Measurements from ENCODE around the gene TBC1D10A. TPM values are rescaled to one million over a fixed set of nuclear protein-coding genes. Genes with fewer than 3 reads are reported as not detected.

TBC1D10A gene
- total RNA-seq, 1 experiment from 2014 or later: 8.4 TPM

DNA sequence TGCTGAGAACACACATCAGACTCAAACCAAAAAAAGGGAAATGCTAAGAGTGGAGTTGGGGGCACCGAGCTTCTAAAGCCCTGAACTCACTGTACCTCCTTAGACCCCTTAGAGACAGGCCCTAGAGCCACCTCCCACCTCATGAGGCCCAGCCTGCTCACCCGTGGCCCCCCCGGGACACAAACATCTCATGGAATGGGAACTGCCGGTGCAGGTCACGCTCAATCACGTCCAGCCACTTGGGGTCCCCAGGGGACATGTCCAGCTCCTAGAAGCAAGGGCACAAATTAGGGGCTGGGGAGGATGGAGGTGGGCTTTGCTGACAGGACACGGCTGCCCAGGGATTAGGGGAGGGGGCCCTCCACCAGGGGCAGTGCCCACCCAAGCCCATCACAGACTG, 31.2 kb downstream of the TBC1D10A start:
- TF ChIP-seq EZH2 (IDR thresholded peaks at IDR 0.05; ENCODE audit: borderline replicate concordance, low read depth, low read length, poor library complexity, severe bottlenecking): no peak
- TF ChIP-seq, protein P1, sequence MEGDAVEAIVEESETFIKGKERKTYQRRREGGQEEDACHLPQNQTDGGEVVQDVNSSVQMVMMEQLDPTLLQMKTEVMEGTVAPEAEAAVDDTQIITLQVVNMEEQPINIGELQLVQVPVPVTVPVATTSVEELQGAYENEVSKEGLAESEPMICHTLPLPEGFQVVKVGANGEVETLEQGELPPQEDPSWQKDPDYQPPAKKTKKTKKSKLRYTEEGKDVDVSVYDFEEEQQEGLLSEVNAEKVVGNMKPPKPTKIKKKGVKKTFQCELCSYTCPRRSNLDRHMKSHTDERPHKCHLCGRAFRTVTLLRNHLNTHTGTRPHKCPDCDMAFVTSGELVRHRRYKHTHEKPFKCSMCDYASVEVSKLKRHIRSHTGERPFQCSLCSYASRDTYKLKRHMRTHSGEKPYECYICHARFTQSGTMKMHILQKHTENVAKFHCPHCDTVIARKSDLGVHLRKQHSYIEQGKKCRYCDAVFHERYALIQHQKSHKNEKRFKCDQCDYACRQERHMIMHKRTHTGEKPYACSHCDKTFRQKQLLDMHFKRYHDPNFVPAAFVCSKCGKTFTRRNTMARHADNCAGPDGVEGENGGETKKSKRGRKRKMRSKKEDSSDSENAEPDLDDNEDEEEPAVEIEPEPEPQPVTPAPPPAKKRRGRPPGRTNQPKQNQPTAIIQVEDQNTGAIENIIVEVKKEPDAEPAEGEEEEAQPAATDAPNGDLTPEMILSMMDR (conservative IDR thresholded peaks at IDR 0.05; ENCODE audit: low read depth, low read length): no peak
- POLR2A ChIA-PET (ENCODE audit: low non-redundant PET): no interaction called here
- BruUV-seq (replicated peaks): no TSS peak

DNA sequence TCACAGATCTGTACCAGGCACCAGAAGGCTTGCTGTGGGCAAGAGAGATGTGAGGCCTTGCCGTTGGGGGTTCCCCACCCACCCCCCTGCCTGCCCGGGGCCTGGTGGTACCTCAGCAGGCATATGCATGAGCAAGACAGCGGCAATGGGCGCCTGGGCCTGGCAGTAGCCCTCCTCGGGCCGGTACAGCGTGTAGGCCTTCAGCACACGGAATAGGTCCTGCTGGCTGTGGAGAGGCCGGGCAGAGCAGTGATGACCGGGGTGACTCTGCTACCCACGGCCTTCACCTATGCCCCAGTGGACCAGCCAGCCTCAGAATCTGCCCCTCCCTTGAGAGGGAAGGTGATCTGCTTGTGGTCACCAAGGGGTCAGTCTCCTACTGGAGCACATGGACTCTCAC, 31.9 kb downstream of the TBC1D10A start:
- Histone ChIP-seq H3K27ac (ENCODE audit: low read depth, low read length, poor library complexity, severe bottlenecking) (no peak overlapping the region), H3K4me1 (ENCODE audit: insufficient read depth, low read length, poor library complexity, severe bottlenecking) (peaks cover 14% of the 10 kb centered on the region), H3K27me3 (replicated peaks; ENCODE audit: insufficient read depth, low read depth, low read length, poor library complexity) (no peaks in the 10 kb centered on the region), H3K4me3 (ENCODE audit: low read depth, low read length, poor library complexity, severe bottlenecking) (no peak overlapping the region), H3K9me3 (ENCODE audit: low read depth, low read length, poor library complexity, severe bottlenecking) (no peaks in the 10 kb centered on the region), H3K36me3 (ENCODE audit: insufficient read depth, low read length, poor library complexity, severe bottlenecking) (no peaks in the 10 kb centered on the region)
- intact Hi-C loops (cut with micrococcal nuclease; ENCODE audit: unreplicated experiment): no loop called here
- DNase-seq (ENCODE audit: low spot score): no peak
- ChIA-PET CTCF (no interaction called here), POLR2A (ENCODE audit: low non-redundant PET) (no interaction called here)
- BruUV-seq (replicated peaks): no TSS peak
- TF ChIP-seq, protein P1 (conservative IDR thresholded peaks at IDR 0.05; ENCODE audit: low read depth, low read length): no peak
- no peak for TF ChIP-seq EZH2 (IDR thresholded peaks at IDR 0.05; ENCODE audit: borderline replicate concordance, low read depth, low read length, poor library complexity, severe bottlenecking)

More for the DNA sequence above, 31.2 kb downstream of the TBC1D10A start:
- H3K27ac ChIP-seq (ENCODE audit: low read depth, low read length, poor library complexity, severe bottlenecking): no peak overlapping the region
- no peaks in the 10 kb centered on the region for H3K27me3 ChIP-seq (replicated peaks; ENCODE audit: insufficient read depth, low read depth, low read length, poor library complexity)
- H3K9me3 ChIP-seq (ENCODE audit: low read depth, low read length, poor library complexity, severe bottlenecking): no peaks in the 10 kb centered on the region
- H3K4me3 ChIP-seq (ENCODE audit: low read depth, low read length, poor library complexity, severe bottlenecking): no peak overlapping the region
- peaks cover 7% of the 10 kb centered on the region for H3K4me1 ChIP-seq (ENCODE audit: insufficient read depth, low read length, poor library complexity, severe bottlenecking)
- intact Hi-C loops (cut with micrococcal nuclease; ENCODE audit: unreplicated experiment): no loop called here
- DNase-seq (ENCODE audit: low spot score): no peak
- CTCF ChIA-PET: no interaction called here
- no peaks in the 10 kb centered on the region for H3K36me3 ChIP-seq (ENCODE audit: insufficient read depth, low read length, poor library complexity, severe bottlenecking)

DNA sequence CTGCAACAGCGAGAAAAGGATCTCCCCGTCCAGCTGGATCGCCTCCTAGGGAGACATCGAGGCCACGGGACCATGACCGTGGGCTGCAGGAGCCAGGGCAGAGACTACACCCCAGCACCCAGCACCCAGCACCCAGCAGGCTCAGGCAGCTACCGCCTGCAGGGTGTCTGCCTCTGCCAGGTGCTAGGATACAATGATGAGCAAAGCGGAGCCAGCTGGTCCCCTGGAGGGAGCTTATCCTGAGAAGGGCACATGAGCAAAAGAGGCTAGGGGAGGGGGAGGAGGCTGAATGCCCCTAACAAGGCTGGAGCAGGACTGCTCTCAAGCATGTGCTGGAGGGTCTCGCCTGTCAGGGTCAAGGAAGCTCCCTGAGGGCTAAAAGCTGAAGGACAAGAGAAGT, 32.7 kb downstream of the TBC1D10A start:
- intact Hi-C loops (cut with micrococcal nuclease; ENCODE audit: unreplicated experiment): no loop called here
- Histone ChIP-seq H3K27ac (ENCODE audit: low read depth, low read length, poor library complexity, severe bottlenecking) (no peak overlapping the region), H3K36me3 (ENCODE audit: insufficient read depth, low read length, poor library complexity, severe bottlenecking) (no peaks in the 10 kb centered on the region), H3K27me3 (replicated peaks; ENCODE audit: insufficient read depth, low read depth, low read length, poor library complexity) (no peaks in the 10 kb centered on the region), H3K9me3 (ENCODE audit: low read depth, low read length, poor library complexity, severe bottlenecking) (no peaks in the 10 kb centered on the region), H3K4me1 (ENCODE audit: insufficient read depth, low read length, poor library complexity, severe bottlenecking) (peaks cover 16% of the 10 kb centered on the region), H3K4me3 (ENCODE audit: low read depth, low read length, poor library complexity, severe bottlenecking) (no peak overlapping the region)
- ChIA-PET CTCF (no interaction called here), POLR2A (ENCODE audit: low non-redundant PET) (no interaction called here)
- DNase-seq (ENCODE audit: low spot score): no peak
- no TSS peak for BruUV-seq (replicated peaks)
- TF ChIP-seq, protein P1 (conservative IDR thresholded peaks at IDR 0.05; ENCODE audit: low read depth, low read length): no peak
- no peak for TF ChIP-seq EZH2 (IDR thresholded peaks at IDR 0.05; ENCODE audit: borderline replicate concordance, low read depth, low read length, poor library complexity, severe bottlenecking)
